Nephron (organoid): ENCODE measurements around the gene SLC8A2.

Experiments used
- H3K27ac Mint-ChIP-seq, 3 experiments: 2 replicates each; pipeline ENCODE4 v1.8.0; 2020; ENCODE audit warnings: mixed read lengths in 3 of 3, mild to moderate bottlenecking in 2 of 3, moderate library complexity in 1 of 3
- H3K27me3 Mint-ChIP-seq: 2 replicates; pipeline ENCODE4 v1.8.0; 2021; ENCODE audit warnings: low read depth, mild to moderate bottlenecking, moderate library complexity, mixed read lengths
- H3K36me3 Mint-ChIP-seq: 2 replicates; pipeline ENCODE4 v1.8.0; 2020; ENCODE audit warnings: low read depth, mixed read lengths
- H3K4me1 Mint-ChIP-seq: 2 replicates; pipeline ENCODE4 v1.8.0; 2020; ENCODE audit warnings: mixed read lengths
- H3K4me3 Mint-ChIP-seq, 3 experiments: 2 replicates each; pipeline ENCODE4 v1.8.0; 2020; ENCODE audit warnings: mild to moderate bottlenecking in 3 of 3, mixed read lengths in 3 of 3, moderate library complexity in 2 of 3
- H3K9me3 Mint-ChIP-seq: 2 replicates; pipeline ENCODE4 v1.8.0; 2020; ENCODE audit warnings: mixed read lengths
- TF ChIP-seq, protein P1 (sequence below), 3 experiments: fragments of 200-600 bp; sonication (generic); IDR thresholded peaks; one replicate each; pipeline ENCODE4 v1.5.0; 2021; ENCODE audit warnings: antibody characterized with exemption in 3 of 3; ENCODE audit not compliant: unreplicated experiment in 3 of 3

The SLC8A2 gene

GRCh38 chr19:47495478-47496372 is 24.0 kb upstream of the SLC8A2 start:
- TF ChIP-seq, protein P1, sequence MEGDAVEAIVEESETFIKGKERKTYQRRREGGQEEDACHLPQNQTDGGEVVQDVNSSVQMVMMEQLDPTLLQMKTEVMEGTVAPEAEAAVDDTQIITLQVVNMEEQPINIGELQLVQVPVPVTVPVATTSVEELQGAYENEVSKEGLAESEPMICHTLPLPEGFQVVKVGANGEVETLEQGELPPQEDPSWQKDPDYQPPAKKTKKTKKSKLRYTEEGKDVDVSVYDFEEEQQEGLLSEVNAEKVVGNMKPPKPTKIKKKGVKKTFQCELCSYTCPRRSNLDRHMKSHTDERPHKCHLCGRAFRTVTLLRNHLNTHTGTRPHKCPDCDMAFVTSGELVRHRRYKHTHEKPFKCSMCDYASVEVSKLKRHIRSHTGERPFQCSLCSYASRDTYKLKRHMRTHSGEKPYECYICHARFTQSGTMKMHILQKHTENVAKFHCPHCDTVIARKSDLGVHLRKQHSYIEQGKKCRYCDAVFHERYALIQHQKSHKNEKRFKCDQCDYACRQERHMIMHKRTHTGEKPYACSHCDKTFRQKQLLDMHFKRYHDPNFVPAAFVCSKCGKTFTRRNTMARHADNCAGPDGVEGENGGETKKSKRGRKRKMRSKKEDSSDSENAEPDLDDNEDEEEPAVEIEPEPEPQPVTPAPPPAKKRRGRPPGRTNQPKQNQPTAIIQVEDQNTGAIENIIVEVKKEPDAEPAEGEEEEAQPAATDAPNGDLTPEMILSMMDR (IDR thresholded peaks at IDR 0.05; ENCODE audit: unreplicated experiment in 3 of 3) = no peak
- Mint-ChIP-seq H3K27ac (no peak overlapping the region), H3K4me1 (peaks cover 9% of the 10 kb centered on the region)

GRCh38 chr19:47494729-47495128 is 23.0 kb upstream of the SLC8A2 start:
- H3K27ac Mint-ChIP-seq = no peak overlapping the region
- no peaks in the 10 kb centered on the region for H3K27me3 Mint-ChIP-seq
- no peak overlapping the region for H3K4me3 Mint-ChIP-seq
- no peaks in the 10 kb centered on the region for H3K9me3 Mint-ChIP-seq
- H3K4me1 Mint-ChIP-seq = peaks cover 9% of the 10 kb centered on the region
- TF ChIP-seq, protein P1 (IDR thresholded peaks at IDR 0.05; ENCODE audit: unreplicated experiment in 3 of 3) = no peak
- H3K36me3 Mint-ChIP-seq = peaks cover 6% of the 10 kb centered on the region

More at GRCh38 chr19:47495478-47496372, 24.0 kb upstream of the SLC8A2 start:
- Mint-ChIP-seq H3K27me3 (no peaks in the 10 kb centered on the region), H3K9me3 (no peaks in the 10 kb centered on the region), H3K36me3 (no peaks in the 10 kb centered on the region), H3K4me3 (no peak overlapping the region)

GRCh38 chr19:47494211-47494547 is 22.5 kb upstream of the SLC8A2 start:
- TF ChIP-seq, protein P1 (IDR thresholded peaks at IDR 0.05; ENCODE audit: unreplicated experiment in 3 of 3) = no peak
- Mint-ChIP-seq H3K4me1 (peaks cover 9% of the 10 kb centered on the region), H3K4me3 (no peak overlapping the region), H3K36me3 (peaks cover 10% of the 10 kb centered on the region), H3K27ac (no peak overlapping the region), H3K9me3 (no peaks in the 10 kb centered on the region), H3K27me3 (no peaks in the 10 kb centered on the region)

DNA sequence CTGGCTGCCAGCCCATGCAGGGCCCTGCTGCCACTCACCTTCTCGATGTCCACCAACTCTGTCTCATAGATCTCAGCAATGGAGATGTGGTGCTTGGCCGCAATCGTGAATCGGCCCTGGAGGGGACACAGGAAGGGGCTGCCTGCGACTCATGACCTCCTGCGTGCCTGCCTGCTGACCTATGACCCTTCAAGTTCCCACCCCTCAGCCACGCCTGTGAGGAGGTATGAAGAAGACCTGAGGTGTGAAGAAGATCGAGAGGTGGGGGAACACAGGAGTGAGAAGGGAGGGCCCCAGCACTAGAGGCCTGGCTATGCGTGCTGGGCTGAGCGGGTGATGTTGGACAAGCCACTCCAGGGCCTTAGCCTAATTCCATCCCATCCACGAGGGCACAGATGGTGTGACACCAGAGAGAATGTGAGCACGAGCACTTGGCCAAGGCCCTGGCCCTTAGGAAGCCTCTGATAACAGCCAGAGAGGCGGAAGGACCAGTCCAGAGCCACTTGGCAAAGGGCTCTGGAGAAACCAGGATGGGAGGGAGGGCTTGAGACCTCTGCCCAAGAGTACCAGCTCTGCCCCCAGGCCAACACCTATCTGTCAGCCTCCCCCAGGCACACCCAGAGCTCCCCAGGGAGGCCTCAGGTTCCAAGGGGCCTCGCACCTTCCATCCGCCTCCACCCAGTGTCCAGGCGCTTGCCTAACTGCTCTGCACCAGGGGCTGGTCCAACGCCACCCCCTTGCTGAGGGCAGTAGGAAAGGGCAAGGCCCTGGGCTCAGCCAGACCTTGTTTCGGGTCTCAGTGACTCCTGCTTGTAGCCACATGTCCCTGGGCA is 21.9 kb upstream of the SLC8A2 start:
- TF ChIP-seq, protein P1 (IDR thresholded peaks at IDR 0.05; ENCODE audit: unreplicated experiment in 3 of 3) = no peak
- Mint-ChIP-seq H3K27ac (no peak overlapping the region), H3K4me1 (peaks cover 9% of the 10 kb centered on the region), H3K27me3 (no peaks in the 10 kb centered on the region), H3K9me3 (no peaks in the 10 kb centered on the region), H3K4me3 (no peak overlapping the region), H3K36me3 (peaks cover 10% of the 10 kb centered on the region)

DNA sequence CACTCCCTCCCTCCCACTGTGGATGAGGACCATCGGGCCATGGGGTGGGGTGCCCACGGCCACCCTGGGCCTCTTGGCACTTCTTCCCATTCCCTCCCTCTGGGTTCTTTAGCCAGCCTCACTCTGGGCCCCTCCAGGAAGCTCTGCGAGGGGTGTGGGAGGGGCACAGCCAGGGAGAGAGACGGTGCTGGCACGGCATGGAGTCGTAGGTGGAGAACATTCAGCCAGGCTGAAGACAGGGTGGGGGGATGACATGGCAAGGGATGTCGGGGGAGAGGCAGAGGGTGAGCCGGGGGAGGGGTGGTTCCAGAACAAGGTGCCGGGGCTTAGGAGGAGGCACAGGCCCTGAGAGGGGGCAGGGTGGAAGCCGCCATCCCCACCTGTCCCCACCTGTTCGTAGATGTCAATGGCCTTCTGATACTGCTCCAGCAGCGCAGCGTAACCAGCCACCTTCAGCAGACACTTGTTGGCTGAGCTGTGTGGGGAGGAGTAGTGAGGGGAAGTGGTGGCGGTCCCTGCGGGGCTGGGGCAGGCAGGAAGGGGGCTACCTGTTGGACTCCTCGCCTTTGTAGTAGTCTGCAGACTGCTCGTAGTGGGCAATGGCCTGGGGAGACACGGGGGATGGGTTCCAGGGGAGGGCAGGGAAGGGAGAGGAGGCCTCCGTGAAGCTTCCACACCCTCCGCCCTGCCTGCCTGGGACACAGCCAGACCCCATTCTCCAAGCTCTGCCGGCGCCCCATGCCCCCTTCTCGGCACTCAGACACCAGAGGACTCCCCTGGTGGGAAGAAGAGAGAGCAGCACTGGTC is 21.1 kb upstream of the SLC8A2 start:
- no peak overlapping the region for H3K4me3 Mint-ChIP-seq
- TF ChIP-seq, protein P1 (IDR thresholded peaks at IDR 0.05; ENCODE audit: unreplicated experiment in 3 of 3) = no peak
- H3K4me1 Mint-ChIP-seq = peaks cover 9% of the 10 kb centered on the region
- H3K9me3 Mint-ChIP-seq = no peaks in the 10 kb centered on the region
- H3K36me3 Mint-ChIP-seq = peaks cover 10% of the 10 kb centered on the region
- H3K27me3 Mint-ChIP-seq = no peaks in the 10 kb centered on the region
- H3K27ac Mint-ChIP-seq = no peak overlapping the region
